Liver (tissue), 9 donors: ENCODE measurements around the gene HS3ST2. TPM values are rescaled to one million over a fixed set of nuclear protein-coding genes. Genes with fewer than 3 reads are reported as not detected.
"Not testable (repeated sequence)": the region's sequence is repeated elsewhere in the genome, so short reads cannot be mapped to it uniquely, and the experiment has no call there.

Experiments used
- DNase-seq: peaks from one replicate; pipeline ENCODE4 v3.0.0-alpha.2; 2017; ENCODE audit warnings: low spot score
- H3K27ac ChIP-seq, 2 donors: one replicate each; pipeline ENCODE4 v1.7.0; 2013; ENCODE audit warnings: inconsistent platforms in 2 of 2, low read length in 2 of 2, control low read depth in 1 of 2, low read depth in 1 of 2, mild to moderate bottlenecking in 1 of 2
- H3K27me3 ChIP-seq, 4 donors: one replicate each; pipeline versions ENCODE4 v1.6.1 to v1.7.0; 2013; ENCODE audit warnings: low read length in 3 of 4, inconsistent platforms in 1 of 4, mild to moderate bottlenecking in 1 of 4, moderate library complexity in 1 of 4; ENCODE audit not compliant: control insufficient read depth in 4 of 4, insufficient read depth in 4 of 4
- H3K36me3 ChIP-seq, 4 donors: one replicate each; pipeline versions ENCODE4 v1.6.1 to v1.7.0; 2013; ENCODE audit warnings: low read length in 3 of 4, mild to moderate bottlenecking in 3 of 4, low read depth in 1 of 4, moderate library complexity in 1 of 4; ENCODE audit not compliant: control insufficient read depth in 4 of 4, insufficient read depth in 3 of 4
- H3K4me1 ChIP-seq, 4 donors: one replicate each; pipeline versions ENCODE4 v1.6.1 to v1.7.0; 2013; ENCODE audit warnings: low read length in 3 of 4, mild to moderate bottlenecking in 3 of 4, moderate library complexity in 1 of 4; ENCODE audit not compliant: control insufficient read depth in 4 of 4, insufficient read depth in 4 of 4
- H3K4me3 ChIP-seq, 3 donors: one replicate each; pipeline versions ENCODE4 v1.6.1 to v1.7.0; 2013; ENCODE audit warnings: low read length in 3 of 3, control low read depth in 1 of 3, low read depth in 1 of 3, mild to moderate bottlenecking in 1 of 3
- H3K9ac ChIP-seq, 2 donors: one replicate each; pipeline ENCODE4 v1.7.0; 2013; ENCODE audit warnings: low read length in 2 of 2, mild to moderate bottlenecking in 2 of 2, moderate library complexity in 2 of 2, control low read depth in 1 of 2, low read depth in 1 of 2
- H3K9me3 ChIP-seq, 4 donors: one replicate each; pipeline versions ENCODE4 v1.6.1 to v1.7.0; 2013; ENCODE audit warnings: low read length in 3 of 4; ENCODE audit not compliant: control insufficient read depth in 4 of 4
- EGR1 ChIP-seq, 2 donors: IDR thresholded peaks; 2 replicates each; pipeline ENCODE4 v1.6.1; 2016 to 2018; ENCODE audit warnings: antibody characterized with exemption in 2 of 2, low read depth in 2 of 2
- FOXA1 ChIP-seq: IDR thresholded peaks from 2 replicates; pipeline ENCODE4 v1.6.1; 2016; ENCODE audit warnings: antibody characterized with exemption
- FOXA2 ChIP-seq: IDR thresholded peaks from 2 replicates; pipeline ENCODE4 v1.6.1; 2016; ENCODE audit warnings: antibody characterized with exemption
- HNF4A ChIP-seq, 2 donors: conservative IDR thresholded peaks; 2 replicates each; pipeline ENCODE4 v1.6.1; 2016; ENCODE audit warnings: antibody characterized with exemption in 2 of 2, mild to moderate bottlenecking in 2 of 2
- HNF4G ChIP-seq: IDR thresholded peaks from 2 replicates; pipeline ENCODE4 v1.6.1; 2016; ENCODE audit warnings: antibody characterized with exemption
- JUND ChIP-seq, 2 donors: IDR thresholded peaks; 2 replicates each; pipeline ENCODE4 v1.6.1; 2016; ENCODE audit warnings: antibody characterized with exemption in 2 of 2
- NR2F2 ChIP-seq: IDR thresholded peaks from 2 replicates; pipeline ENCODE4 v1.6.1; 2016; ENCODE audit warnings: antibody characterized with exemption
- RAD21 ChIP-seq, 2 donors: IDR thresholded peaks; 2 replicates each; pipeline ENCODE4 v1.6.1; 2016; ENCODE audit warnings: antibody characterized with exemption in 2 of 2, mild to moderate bottlenecking in 2 of 2
- REST ChIP-seq: IDR thresholded peaks from 2 replicates; pipeline ENCODE4 v1.6.1; 2016; ENCODE audit warnings: antibody characterized with exemption, mild to moderate bottlenecking
- RXRA ChIP-seq, 2 donors: IDR thresholded peaks; 2 replicates each; pipeline ENCODE4 v1.6.1; 2017 to 2018; ENCODE audit warnings: antibody characterized with exemption in 2 of 2, mild to moderate bottlenecking in 1 of 2
- SP1 ChIP-seq: IDR thresholded peaks from 2 replicates; pipeline ENCODE4 v1.6.1; 2018; ENCODE audit warnings: antibody characterized with exemption, mild to moderate bottlenecking
- TAF1 ChIP-seq: conservative IDR thresholded peaks from 2 replicates; pipeline ENCODE4 v1.6.1; 2016; ENCODE audit warnings: antibody characterized with exemption, mild to moderate bottlenecking
- YY1 ChIP-seq: IDR thresholded peaks from 2 replicates; pipeline ENCODE4 v1.6.1; 2016; ENCODE audit warnings: antibody characterized with exemption, mild to moderate bottlenecking
- WGBS: extraction: QIAGEN DNeasy Blood & Tissue Kit; methylation state at CpG from one replicate; pipeline ENCODE4 v1.1.7; 2013; 5-methylcytosine and 5-hydroxymethylcytosine counted together
- polyA plus RNA-seq, 2 donors: library from polyadenylated mRNA; stranded (reverse) in 1 of 2; unstranded in 1 of 2; fragments of 200-250 nt in 1 of 2; fragments of >200 nt in 1 of 2; fragmentation: Nextera tagmentation in 1 of 2; extraction: Ambion mirVana in 1 of 2; gene quantifications; one replicate each; pipeline versions ENCODE4 v1.2.1 to v1.2.3, GENCODE V29; 2013 to 2015
- total RNA-seq, 2 donors: library from RNA; depleted of rRNA; stranded (reverse); fragments of >200 nt; gene quantifications; one replicate each; pipeline ENCODE4 v1.2.3, GENCODE V29; 2014
- TF ChIP-seq, protein P1 (sequence below): fragments of 150-350 bp; IDR thresholded peaks from 2 replicates; pipeline ENCODE4 v1.5.1; 2017; ENCODE audit warnings: improper control_type of control experiment, low read depth, low read length; ENCODE audit not compliant: missing input control
- TF ChIP-seq, protein P2 (sequence below): IDR thresholded peaks from 2 replicates; pipeline ENCODE4 v1.6.1; 2016; ENCODE audit warnings: antibody characterized with exemption
- donor health status: healthy.
- donor health status: healthy.
- donor health status: healthy.
- donor health status: healthy.
- donor health status: healthy.

Gene HS3ST2
- total and polyA plus RNA-seq, 4 donors = 0.08 to 0.14 (median 0.09) TPM; not detected in 1

GRCh38 chr16:22898874-22899348, 84.9 kb downstream of the HS3ST2 start:
- peaks cover 0 to 20% (median 0%) of the 10 kb centered on the region in 4 donors for H3K27me3 ChIP-seq
- DNase-seq = peak; percentile 59
- H3K9ac ChIP-seq = no peak overlapping the region
- H3K36me3 ChIP-seq = no peaks in the 10 kb centered on the region
- H3K9me3 ChIP-seq = no peaks in the 10 kb centered on the region
- peaks cover 0 to 4% (median 0%) of the 10 kb centered on the region in 4 donors for H3K4me1 ChIP-seq
- H3K4me3 ChIP-seq = no peak overlapping the region
- WGBS = 5% methylated on average over 10 of the region's 10 CpGs
- no peak overlapping the region for H3K27ac ChIP-seq
- TF ChIP-seq RAD21 (IDR thresholded peaks at IDR 0.05) (peak; percentile 88 to 94), HNF4A (conservative IDR thresholded peaks at IDR 0.05) (no peak), RXRA (IDR thresholded peaks at IDR 0.05) (no peak), JUND (IDR thresholded peaks at IDR 0.05) (no peak), TAF1 (no peak), YY1 (no peak), NR2F2 (peak; percentile 28)
- TF ChIP-seq, protein P1, sequence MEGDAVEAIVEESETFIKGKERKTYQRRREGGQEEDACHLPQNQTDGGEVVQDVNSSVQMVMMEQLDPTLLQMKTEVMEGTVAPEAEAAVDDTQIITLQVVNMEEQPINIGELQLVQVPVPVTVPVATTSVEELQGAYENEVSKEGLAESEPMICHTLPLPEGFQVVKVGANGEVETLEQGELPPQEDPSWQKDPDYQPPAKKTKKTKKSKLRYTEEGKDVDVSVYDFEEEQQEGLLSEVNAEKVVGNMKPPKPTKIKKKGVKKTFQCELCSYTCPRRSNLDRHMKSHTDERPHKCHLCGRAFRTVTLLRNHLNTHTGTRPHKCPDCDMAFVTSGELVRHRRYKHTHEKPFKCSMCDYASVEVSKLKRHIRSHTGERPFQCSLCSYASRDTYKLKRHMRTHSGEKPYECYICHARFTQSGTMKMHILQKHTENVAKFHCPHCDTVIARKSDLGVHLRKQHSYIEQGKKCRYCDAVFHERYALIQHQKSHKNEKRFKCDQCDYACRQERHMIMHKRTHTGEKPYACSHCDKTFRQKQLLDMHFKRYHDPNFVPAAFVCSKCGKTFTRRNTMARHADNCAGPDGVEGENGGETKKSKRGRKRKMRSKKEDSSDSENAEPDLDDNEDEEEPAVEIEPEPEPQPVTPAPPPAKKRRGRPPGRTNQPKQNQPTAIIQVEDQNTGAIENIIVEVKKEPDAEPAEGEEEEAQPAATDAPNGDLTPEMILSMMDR = peak; percentile 80

DNA sequence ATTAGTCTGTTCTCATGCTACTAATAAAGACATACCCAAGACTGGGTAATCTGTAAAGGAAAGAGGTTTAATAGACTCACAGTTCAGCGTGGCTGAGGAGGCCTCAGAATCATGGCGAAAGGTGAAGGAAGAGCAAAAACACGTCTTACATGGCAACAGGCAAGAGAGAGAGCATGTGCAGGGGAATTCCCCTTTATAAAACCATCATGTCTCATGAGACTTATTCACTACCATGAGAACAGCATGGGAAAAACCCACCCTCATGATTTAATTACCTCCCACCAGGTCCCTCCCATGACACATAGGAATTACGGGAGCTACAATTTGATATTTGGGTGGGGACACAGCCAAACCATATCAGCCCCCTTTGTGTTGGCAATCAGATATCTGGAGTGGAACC, 85.6 kb downstream of the HS3ST2 start:
- not testable (repeated sequence) for H3K4me1 ChIP-seq, H3K9me3 ChIP-seq, DNase-seq, H3K9ac ChIP-seq, H3K27ac ChIP-seq, H3K36me3 ChIP-seq, H3K4me3 ChIP-seq
- peaks cover 0 to 26% (median 0%) of the 10 kb centered on the region in 4 donors for H3K27me3 ChIP-seq
- WGBS = 62% methylated on average over 4 of the region's 4 CpGs

- Histone ChIP-seq H3K9me3 (no peaks in the 10 kb centered on the region), H3K27ac (no peak overlapping the region), H3K36me3 (no peaks in the 10 kb centered on the region), H3K4me1 (peaks cover 0 to 4% (median 0%) of the 10 kb centered on the region in 4 donors), H3K27me3 (peaks cover 0 to 28% (median 0%) of the 10 kb centered on the region in 4 donors), H3K9ac (no peak overlapping the region), H3K4me3 (no peak overlapping the region)
- WGBS = 72% methylated on average over 6 of the region's 6 CpGs
- TF ChIP-seq TAF1 (no peak), FOXA2 (no peak), NR2F2 (no peak), SP1 (no peak), FOXA1 (no peak)
- TF ChIP-seq, protein P2, sequence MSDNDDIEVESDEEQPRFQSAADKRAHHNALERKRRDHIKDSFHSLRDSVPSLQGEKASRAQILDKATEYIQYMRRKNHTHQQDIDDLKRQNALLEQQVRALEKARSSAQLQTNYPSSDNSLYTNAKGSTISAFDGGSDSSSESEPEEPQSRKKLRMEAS = no peak
- DNase-seq = no peak
Measured at GRCh38 chr16:22900863-22901262, 86.9 kb downstream of the HS3ST2 start.

GRCh38 chr16:22901563-22901962, 87.6 kb downstream of the HS3ST2 start:
- Histone ChIP-seq H3K27me3 (peaks cover 0 to 21% (median 0%) of the 10 kb centered on the region in 4 donors), H3K4me1 (peaks cover 0 to 4% (median 0%) of the 10 kb centered on the region in 4 donors), H3K9ac (no peak overlapping the region), H3K9me3 (no peaks in the 10 kb centered on the region), H3K27ac (no peak overlapping the region), H3K36me3 (no peaks in the 10 kb centered on the region), H3K4me3 (no peak overlapping the region)
- no peak for TF ChIP-seq REST
- TF ChIP-seq FOXA2 = no peak
- TF ChIP-seq EGR1 (IDR thresholded peaks at IDR 0.05; ENCODE audit: low read depth in 2 of 2) = no peak
- no peak for TF ChIP-seq HNF4G
- 62% methylated on average over 5 of the region's 5 CpGs for WGBS
- no peak for DNase-seq
